IPS-15b (cell line): ENCODE data around the gene NELFB.
"Not testable (repeated sequence)": the region's sequence is repeated elsewhere in the genome, so short reads cannot be mapped to it uniquely, and the experiment has no call there.

Experiments
- H3K27me3 ChIP-seq: one replicate; pipeline ENCODE4 v1.6.1; 2013; ENCODE audit warnings: low read length; ENCODE audit not compliant: control insufficient read depth, insufficient read depth
- H3K36me3 ChIP-seq: one replicate; pipeline ENCODE4 v1.6.1; 2013; ENCODE audit warnings: low read length; ENCODE audit not compliant: control insufficient read depth, insufficient read depth
- H3K4me1 ChIP-seq: one replicate; pipeline ENCODE4 v1.6.1; 2013; ENCODE audit warnings: mild to moderate bottlenecking, low read length; ENCODE audit not compliant: control insufficient read depth, insufficient read depth
- H3K4me3 ChIP-seq: one replicate; pipeline ENCODE4 v1.5.1; 2013; ENCODE audit warnings: low read depth, low read length
- H3K9ac ChIP-seq: one replicate; pipeline ENCODE4 v1.6.1; 2013; ENCODE audit warnings: low read depth, mild to moderate bottlenecking, low read length
- H3K9me3 ChIP-seq: one replicate; pipeline ENCODE4 v1.6.1; 2013; ENCODE audit warnings: mild to moderate bottlenecking, low read length; ENCODE audit not compliant: control insufficient read depth, insufficient read depth

NELFB gene

GRCh38 chr9:137240841-137241489, 14.2 kb upstream of the NELFB start, which contains the start of gene TUBB4B:
TSS of gene TUBB4B (plus strand) at chr9:137241287. CDS start at chr9:137241361, 74 bp downstream.
- Histone ChIP-seq H3K9ac (peak within 1 kb of the TSS; percentile 83), H3K36me3 (peaks cover 19% of the 10 kb centered on the region), H3K27me3 (no peaks in the 10 kb centered on the region), H3K9me3 (no peaks in the 10 kb centered on the region), H3K4me3 (peak within 1 kb of the TSS; percentile 77), H3K4me1 (peaks cover 5% of the 10 kb centered on the region)

DNA sequence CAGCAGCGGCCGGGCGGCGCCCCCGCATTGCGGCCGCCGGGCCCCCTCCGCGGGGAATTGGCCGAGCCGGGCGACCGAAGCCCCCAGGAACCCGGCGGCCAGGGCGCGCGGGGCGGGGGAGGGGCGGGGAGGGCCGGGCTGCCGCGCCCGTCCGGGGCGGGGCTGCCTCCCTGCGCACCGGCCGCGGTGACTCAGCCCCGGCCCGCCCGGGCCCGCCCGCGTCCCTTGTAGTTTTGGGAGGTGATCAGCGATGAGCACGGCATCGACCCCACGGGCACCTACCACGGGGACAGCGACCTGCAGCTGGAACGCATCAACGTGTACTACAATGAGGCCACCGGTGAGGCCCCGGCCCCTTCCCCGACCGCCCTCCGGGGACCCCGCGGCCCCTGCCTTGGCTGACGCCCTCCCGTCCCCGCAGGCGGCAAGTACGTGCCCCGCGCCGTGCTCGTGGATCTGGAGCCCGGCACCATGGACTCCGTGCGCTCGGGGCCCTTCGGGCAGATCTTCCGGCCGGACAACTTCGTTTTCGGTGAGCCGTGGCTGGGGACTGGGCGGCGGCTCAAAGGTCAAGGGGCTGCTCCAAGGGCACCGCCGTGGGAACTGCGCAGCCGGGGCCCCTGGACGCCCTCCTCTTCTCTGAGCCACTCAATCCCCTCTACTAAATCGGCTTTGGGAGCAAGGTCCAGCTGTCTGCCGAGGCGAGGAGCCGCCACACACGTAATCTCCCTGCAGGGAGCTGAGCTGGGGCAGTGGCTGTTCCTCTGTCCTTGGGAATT, 13.4 kb upstream of the NELFB start:
- peaks cover 19% of the 10 kb centered on the region for H3K36me3 ChIP-seq
- H3K9ac ChIP-seq: peak overlapping the region; percentile 81
- H3K4me3 ChIP-seq: peak overlapping the region; percentile 77
- H3K27me3 ChIP-seq: no peaks in the 10 kb centered on the region
- peaks cover 5% of the 10 kb centered on the region for H3K4me1 ChIP-seq
- no peaks in the 10 kb centered on the region for H3K9me3 ChIP-seq

GRCh38 chr9:137242269-137243203, 12.6 kb upstream of the NELFB start:
- H3K9me3 ChIP-seq: no peaks in the 10 kb centered on the region
- H3K27me3 ChIP-seq: no peaks in the 10 kb centered on the region
- H3K9ac ChIP-seq: no peak overlapping the region
- peaks cover 5% of the 10 kb centered on the region for H3K4me1 ChIP-seq
- H3K4me3 ChIP-seq: peak overlapping the region; percentile 77
- H3K36me3 ChIP-seq: peaks cover 19% of the 10 kb centered on the region

- H3K36me3 ChIP-seq: peaks cover 19% of the 10 kb centered on the region
- H3K4me1 ChIP-seq, H3K9ac ChIP-seq, H3K27me3 ChIP-seq, H3K9me3 ChIP-seq, H3K4me3 ChIP-seq: not testable (repeated sequence)
Measured at GRCh38 chr9:137243266-137243625, 11.9 kb upstream of the NELFB start.

- Histone ChIP-seq H3K27me3 (no peaks in the 10 kb centered on the region), H3K9ac (no peak overlapping the region), H3K4me1 (peaks cover 5% of the 10 kb centered on the region), H3K36me3 (peaks cover 19% of the 10 kb centered on the region), H3K4me3 (no peak overlapping the region), H3K9me3 (no peaks in the 10 kb centered on the region)
Measured at GRCh38 chr9:137243626-137244485, 11.3 kb upstream of the NELFB start.

DNA sequence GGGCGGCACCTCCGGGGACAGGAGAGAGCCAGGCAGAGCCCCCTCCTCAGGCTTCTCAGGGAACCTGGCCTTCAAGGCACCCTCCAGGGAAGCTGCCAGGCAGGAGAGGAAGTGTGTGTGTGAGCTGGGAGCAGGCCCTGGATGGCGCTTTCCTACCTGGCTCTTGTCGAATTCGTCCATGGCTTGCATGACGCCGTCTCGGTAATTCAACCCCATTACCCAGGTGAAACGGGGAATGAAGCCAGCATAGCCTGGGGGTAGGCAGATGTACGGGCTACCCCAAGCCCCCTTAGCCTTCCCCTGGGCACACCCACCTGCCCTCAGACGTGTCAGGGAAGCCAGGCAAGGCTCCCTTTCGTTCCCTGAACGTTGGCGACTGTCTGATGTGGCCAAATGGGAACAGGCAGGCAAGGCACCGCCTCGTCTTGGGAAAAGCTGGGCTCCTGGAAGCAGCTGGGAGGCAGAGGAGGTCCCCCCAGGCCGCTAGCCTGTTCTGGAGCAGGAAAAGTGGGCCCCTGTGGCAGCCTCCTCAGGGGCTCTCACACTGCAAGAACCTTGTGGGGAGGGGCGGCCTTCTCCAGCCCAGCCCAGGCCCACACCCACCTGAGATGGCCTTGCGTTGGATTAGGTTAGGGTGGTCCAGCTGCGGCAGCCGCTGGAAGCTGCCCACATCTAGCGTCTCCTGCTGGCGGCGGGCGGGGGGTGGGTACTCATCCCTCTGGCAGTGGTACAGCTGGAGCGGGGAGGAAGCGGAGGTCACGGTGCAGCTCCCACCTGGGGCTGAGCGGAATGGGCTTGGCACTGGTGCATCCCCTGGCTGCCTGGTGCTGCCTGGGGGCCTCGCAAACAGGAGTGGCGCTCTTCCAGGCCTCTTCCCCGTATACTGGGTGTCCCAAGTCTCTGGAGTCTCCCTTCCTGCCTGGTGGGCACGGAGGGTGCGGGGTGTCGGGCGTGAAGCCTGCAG, 10.4 kb upstream of the NELFB start:
- no peaks in the 10 kb centered on the region for H3K27me3 ChIP-seq
- no peaks in the 10 kb centered on the region for H3K9me3 ChIP-seq
- H3K9ac ChIP-seq: no peak overlapping the region
- peaks cover 19% of the 10 kb centered on the region for H3K36me3 ChIP-seq
- H3K4me3 ChIP-seq: no peak overlapping the region
- peaks cover 5% of the 10 kb centered on the region for H3K4me1 ChIP-seq

DNA sequence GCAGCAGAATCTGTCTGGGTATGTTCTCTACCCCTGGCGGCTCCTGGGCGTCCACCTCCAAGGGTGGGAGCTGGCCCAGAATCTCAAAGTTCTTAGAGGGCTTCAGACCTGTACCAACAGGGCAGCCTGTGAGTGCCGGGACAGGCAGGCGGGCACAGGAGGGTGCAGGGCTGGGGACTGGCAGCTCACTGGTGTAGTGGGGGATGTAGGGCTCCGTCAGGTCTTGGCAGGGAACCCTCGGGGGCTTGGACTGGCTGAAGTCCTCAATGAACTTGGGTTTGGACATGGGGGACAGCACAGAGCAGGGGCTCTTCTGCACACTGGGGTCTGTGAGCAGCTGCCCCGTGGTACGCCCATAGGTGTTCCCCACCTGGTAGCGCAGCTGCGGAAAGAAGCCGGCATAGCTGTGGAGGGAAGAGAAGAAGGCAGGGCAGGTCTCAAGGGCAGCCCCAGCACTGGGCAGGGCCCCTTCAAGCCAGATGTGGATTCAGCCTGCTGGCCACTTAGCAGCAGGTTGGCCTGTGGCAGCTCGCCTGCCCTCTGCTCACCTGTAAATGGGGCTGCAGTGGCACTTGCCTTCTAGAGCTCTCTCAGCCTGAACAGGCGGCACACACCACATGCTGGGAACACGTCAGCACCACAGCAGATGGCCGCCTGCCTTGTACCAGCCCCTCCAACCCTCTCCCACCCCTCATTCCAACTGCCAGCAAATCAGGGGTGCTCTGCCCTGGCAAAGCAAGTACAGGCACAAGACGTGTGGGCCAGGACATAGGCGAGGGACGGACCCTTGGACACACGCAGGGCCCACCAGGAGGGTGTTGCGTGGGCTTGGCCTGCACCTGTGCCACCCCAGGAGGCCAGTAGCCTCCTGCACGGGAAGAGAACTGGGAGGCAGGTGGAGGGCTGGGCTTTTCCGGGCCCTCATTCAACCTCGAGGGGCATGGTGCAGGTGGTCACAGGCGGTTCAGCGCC, 9.4 kb upstream of the NELFB start:
- peaks cover 5% of the 10 kb centered on the region for H3K4me1 ChIP-seq
- H3K4me3 ChIP-seq: no peak overlapping the region
- H3K9ac ChIP-seq: no peak overlapping the region
- peaks cover 19% of the 10 kb centered on the region for H3K36me3 ChIP-seq
- no peaks in the 10 kb centered on the region for H3K27me3 ChIP-seq
- H3K9me3 ChIP-seq: no peaks in the 10 kb centered on the region

DNA sequence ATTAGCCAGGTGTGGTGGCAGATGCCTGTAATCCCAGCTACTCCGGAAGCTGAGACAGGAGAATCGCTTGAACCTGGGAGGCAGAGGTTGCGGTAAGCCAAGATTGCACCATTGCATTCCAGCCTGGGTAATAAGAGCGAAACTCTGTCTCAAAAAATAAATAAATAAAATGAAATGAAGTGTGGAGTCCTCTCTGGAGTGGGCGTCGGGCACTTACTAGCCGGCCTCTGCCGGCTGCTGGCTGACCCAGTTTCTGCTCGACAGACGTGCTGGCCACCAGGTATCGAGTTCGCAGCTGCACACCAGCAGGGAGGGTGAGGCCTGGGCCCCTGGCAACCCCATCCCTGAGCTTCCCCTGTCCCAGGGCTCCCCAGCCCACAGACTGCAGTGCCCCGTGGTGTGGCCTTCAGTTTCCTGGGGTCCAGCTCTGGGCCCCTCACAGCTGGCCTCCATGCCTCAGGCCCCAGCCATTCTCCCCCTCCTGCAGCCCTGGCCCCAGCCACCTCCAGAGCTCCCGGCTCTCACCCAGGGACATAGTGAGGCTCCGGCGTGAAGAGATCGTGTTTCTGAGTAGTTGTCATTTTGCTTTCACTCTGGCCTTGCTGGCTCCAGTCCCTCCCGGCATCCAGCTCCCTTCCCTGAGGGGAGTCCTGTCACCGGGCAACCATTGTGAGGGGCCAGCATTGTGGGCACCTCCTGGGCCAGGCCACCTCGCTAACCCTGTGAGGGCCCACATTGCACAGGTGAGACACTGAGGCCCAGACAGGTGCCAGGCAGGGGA, 7.8 kb upstream of the NELFB start:
- H3K4me1 ChIP-seq: peaks cover 5% of the 10 kb centered on the region

GRCh38 chr9:137247916-137248175, 7.3 kb upstream of the NELFB start:
- peaks cover 5% of the 10 kb centered on the region for H3K4me1 ChIP-seq
- no peaks in the 10 kb centered on the region for H3K9me3 ChIP-seq
- no peak overlapping the region for H3K9ac ChIP-seq
- H3K4me3 ChIP-seq: no peak overlapping the region
- H3K27me3 ChIP-seq: no peaks in the 10 kb centered on the region
- H3K36me3 ChIP-seq: peaks cover 9% of the 10 kb centered on the region

More for the DNA sequence above, 7.8 kb upstream of the NELFB start:
- Histone ChIP-seq H3K27me3 (no peaks in the 10 kb centered on the region), H3K9ac (no peak overlapping the region), H3K9me3 (no peaks in the 10 kb centered on the region), H3K36me3 (peaks cover 14% of the 10 kb centered on the region), H3K4me3 (no peak overlapping the region)
